A549 (cell line): ENCODE measurements around the gene PLCL1. TPM values are rescaled to one million over a fixed set of nuclear protein-coding genes. Genes with fewer than 3 reads are reported as not detected.

Source experiments
- ATAC-seq, 2 experiments: fragments of 200-7000 bp in 1 of 2; fragments of >200 bp in 1 of 2; cut with Nextera tagmentation in 1 of 2; cut with Tn5 transposase in 1 of 2; 3 replicates each; pipeline versions ENCODE4 v1.8.0 to v1.9.1; 2018 to 2020; ENCODE audit warnings: mild to moderate bottlenecking in 1 of 2, moderate library complexity in 1 of 2
- CTCF ChIA-PET: fragments of 300-600 bp; sonication (Branson Sonifier 250); formaldehyde crosslinking; extraction: SDS; loops from one replicate; lab custom pipeline; 2021; ENCODE audit warnings: antibody characterized with exemption, inconsistent platforms; lab: Yijun Ruan, JAX
- POLR2A ChIA-PET: fragments of 350-600 bp; formaldehyde crosslinking; extraction: SDS; loops from one replicate; lab custom pipeline; 2021; ENCODE audit warnings: antibody characterized with exemption, inconsistent platforms; lab: Yijun Ruan, JAX
- DNase-seq, 2 experiments: peaks; one replicate each; pipeline versions ENCODE4 v3.0.0 to v3.0.0-alpha.2; 2011 to 2016; ENCODE audit warnings: low read depth in 1 of 2, low spot score in 1 of 2
- FAIRE-seq: peaks from 2 replicates; lab custom pipeline; 2011; peaks lifted over from hg19 to GRCh38; lab: Jason Lieb, UNC
- H3K27ac ChIP-seq, 2 experiments: fragments of >200 bp; sonication (Bioruptor Twin); formaldehyde crosslinking; 3 replicates each; pipeline ENCODE4 v1.5.1; 2016 to 2017
- H3K4me1 ChIP-seq: fragments of >200 bp; sonication (Bioruptor Twin); formaldehyde crosslinking; 3 replicates; pipeline ENCODE4 v1.6.1; 2016
- H3K4me2 ChIP-seq: fragments of >200 bp; sonication (Bioruptor Twin); formaldehyde crosslinking; 3 replicates; pipeline ENCODE4 v1.6.1; 2016
- H3K4me3 ChIP-seq: fragments of >200 bp; sonication (Bioruptor Twin); formaldehyde crosslinking; 3 replicates; pipeline ENCODE4 v1.5.1; 2016
- H3K9me3 ChIP-seq: fragments of >200 bp; sonication (Bioruptor Twin); formaldehyde crosslinking; 3 replicates; pipeline ENCODE4 v1.6.1; 2016
- BCL3 ChIP-seq: fragments of >200 bp; sonication (Bioruptor Twin); formaldehyde crosslinking; IDR thresholded peaks from 3 replicates; pipeline ENCODE4 v1.6.1; 2016
- CBX8 ChIP-seq: fragments of 200-600 bp; sonication (generic); IDR thresholded peaks from 2 replicates; pipeline ENCODE4 v1.6.1; 2016
- CEBPB ChIP-seq, 2 experiments: fragments of >200 bp in 1 of 2; sonication (Bioruptor Twin) in 1 of 2; formaldehyde crosslinking in 1 of 2; IDR thresholded peaks; 2 replicates each; pipeline ENCODE4 v1.6.1; 2012 to 2016
- CHD4 ChIP-seq: fragments of 200-600 bp; sonication (generic); IDR thresholded peaks from 2 replicates; pipeline ENCODE4 v1.6.1; 2016; ENCODE audit warnings: antibody characterized with exemption, mild to moderate bottlenecking, borderline replicate concordance
- CTCF ChIP-seq: fragments of >200 bp; sonication (Bioruptor Twin); formaldehyde crosslinking; IDR thresholded peaks from 3 replicates; pipeline ENCODE4 v1.5.1; 2016
- E2F6 ChIP-seq: IDR thresholded peaks from 2 replicates; pipeline ENCODE4 v1.6.1; 2012; ENCODE audit warnings: low read depth, borderline replicate concordance
- EHF ChIP-seq: fragments of 250-450 bp; sonication (Bioruptor Pico); IDR thresholded peaks from 2 replicates; pipeline ENCODE4 v1.5.0; 2020; ENCODE audit warnings: mild to moderate bottlenecking
- ESRRA ChIP-seq: fragments of 150-350 bp; IDR thresholded peaks from 2 replicates; pipeline ENCODE4 v1.6.1; 2014; ENCODE audit warnings: mild to moderate bottlenecking, low read length, borderline replicate concordance
- FOSB ChIP-seq: fragments of 250-450 bp; sonication (Bioruptor Pico); IDR thresholded peaks from 2 replicates; pipeline ENCODE4 v1.5.0; 2020; ENCODE audit warnings: mild to moderate bottlenecking, moderate library complexity
- FOSL2 ChIP-seq, 2 experiments: fragments of 450-650 bp in 1 of 2; fragments of >200 bp in 1 of 2; sonication (Bioruptor Twin) in 1 of 2; formaldehyde crosslinking; IDR thresholded peaks; 2 replicates each; pipeline versions ENCODE4 v1.5.0 to v1.6.1; 2016 to 2020; ENCODE audit warnings: mild to moderate bottlenecking in 1 of 2, moderate library complexity in 1 of 2
- HEYL ChIP-seq: fragments of 250-450 bp; sonication (Bioruptor Pico); IDR thresholded peaks from 2 replicates; pipeline ENCODE4 v1.8.0; 2021; ENCODE audit warnings: mild to moderate bottlenecking, moderate library complexity
- HMGXB4 ChIP-seq: fragments of 250-450 bp; sonication (Bioruptor Pico); IDR thresholded peaks from 2 replicates; pipeline ENCODE4 v1.5.0; 2021; ENCODE audit warnings: mild to moderate bottlenecking, moderate library complexity, borderline replicate concordance
- HOXA7 ChIP-seq: fragments of 250-450 bp; sonication (Bioruptor Pico); IDR thresholded peaks from 2 replicates; pipeline ENCODE4 v1.5.0; 2020; ENCODE audit warnings: mild to moderate bottlenecking, moderate library complexity
- HOXB13 ChIP-seq: fragments of 250-450 bp; sonication (Bioruptor Pico); IDR thresholded peaks from 2 replicates; pipeline ENCODE4 v1.5.0; 2020; ENCODE audit warnings: low read depth, mild to moderate bottlenecking, moderate library complexity
- MAFK ChIP-seq: fragments of 450-650 bp; IDR thresholded peaks from 2 replicates; pipeline ENCODE4 v1.6.1; 2014; ENCODE audit not compliant: partially characterized antibody
- NFE2L2 ChIP-seq: fragments of 150-350 bp; conservative IDR thresholded peaks from 2 replicates; pipeline ENCODE4 v1.6.1; 2014; ENCODE audit warnings: low read length
- NR3C1 ChIP-seq: fragments of >200 bp; sonication (Bioruptor Twin); formaldehyde crosslinking; IDR thresholded peaks from 3 replicates; pipeline ENCODE4 v1.6.1; 2017
- PBX3 ChIP-seq: IDR thresholded peaks from 2 replicates; pipeline ENCODE4 v1.6.1; 2012
- RAD21 ChIP-seq, 2 experiments: fragments of >200 bp in 1 of 2; sonication (Bioruptor Twin) in 1 of 2; formaldehyde crosslinking in 1 of 2; IDR thresholded peaks in 1 of 2; conservative IDR thresholded peaks in 1 of 2; 2 replicates in 1 of 2; 3 replicates in 1 of 2; pipeline ENCODE4 v1.6.1; 2012 to 2018; ENCODE audit warnings: inconsistent platforms in 1 of 2
- RCOR1 ChIP-seq: fragments of 150-350 bp; IDR thresholded peaks from 2 replicates; pipeline ENCODE4 v1.6.1; 2014; ENCODE audit warnings: antibody characterized with exemption, low read length, low read depth
- REST ChIP-seq: fragments of 200-600 bp; sonication (generic); IDR thresholded peaks from 2 replicates; pipeline ENCODE4 v1.6.1; 2016; ENCODE audit warnings: antibody characterized with exemption, mild to moderate bottlenecking, moderate library complexity
- SMC3 ChIP-seq: fragments of >200 bp; sonication (Bioruptor Twin); formaldehyde crosslinking; IDR thresholded peaks from 3 replicates; pipeline ENCODE4 v1.6.1; 2018; ENCODE audit warnings: inconsistent platforms
- ZNF302 ChIP-seq: fragments of 250-450 bp; sonication (Bioruptor Pico); IDR thresholded peaks from 2 replicates; pipeline ENCODE4 v1.9.0; 2021; ENCODE audit warnings: inconsistent platforms, mild to moderate bottlenecking, moderate library complexity
- WGBS: methylation state at CpG from one replicate; pipeline ENCODE4 v1.1.6; 2017; ENCODE audit errors: missing lambda C conversion rate; 5-methylcytosine and 5-hydroxymethylcytosine counted together
- polyA plus RNA-seq, 4 experiments: library from polyadenylated mRNA; depleted of rRNA in 3 of 4; stranded (reverse); fragments of >200 nt; fragmentation: RNase III in 1 of 4; extraction: RNeasy Plus Mini Kit Qiagen cat#74134 plus additional on column Dnase treatment in 1 of 4; gene quantifications; 2 replicates in 3 of 4; 3 replicates in 1 of 4; pipeline ENCODE4 v1.2.3, GENCODE V29; 2011 to 2017

Gene PLCL1
- polyA plus RNA-seq, 2 of the 4 experiments (the other 2 are of a cell fraction) = 0.03 TPM

GRCh38 chr2:198127627-198128026, 323.2 kb downstream of the PLCL1 start:
- peak; percentile 79 to 90; a peak in 4 of 6 replicates for ATAC-seq
- H3K4me1 ChIP-seq = no peaks in the 10 kb centered on the region
- no peak for FAIRE-seq
- CTCF ChIA-PET = interaction anchor here (0.6 to 2.0 kb wide), 11 partner anchors 8 to 326 kb away, joined by 3 to 6 read pairs (median 4); partner anchors contain the start of gene PLCL1
- H3K27ac ChIP-seq = no peak overlapping the region
- no peak overlapping the region for H3K4me3 ChIP-seq
- peak; percentile 12 to 67 for DNase-seq
- H3K9me3 ChIP-seq = no peaks in the 10 kb centered on the region
- H3K4me2 ChIP-seq = no peak overlapping the region
- WGBS = 2% methylated on average over 1 of the region's 1 CpG
- TF ChIP-seq SMC3 (peak; percentile 68), RCOR1 (no peak), ZNF302 (CRISPR knock-in tag) (no peak), CTCF (peak; percentile 65), RAD21 (conservative IDR thresholded peaks at IDR 0.05 in 1 of 2, IDR thresholded peaks at IDR 0.05 in 1 of 2) (peak; percentile 68 to 70), HMGXB4 (CRISPR knock-in tag) (no peak), HOXB13 (no peak), NFE2L2 (no peak)
- POLR2A ChIA-PET = no interaction called here

GRCh38 chr2:198129609-198130008, 325.2 kb downstream of the PLCL1 start:
- H3K27ac ChIP-seq = no peak overlapping the region
- H3K9me3 ChIP-seq = no peaks in the 10 kb centered on the region
- no peak overlapping the region for H3K4me2 ChIP-seq
- TF ChIP-seq ESRRA = no peak
- TF ChIP-seq PBX3 = no peak
- TF ChIP-seq CBX8 = no peak
- no peak for TF ChIP-seq EHF (CRISPR knock-in tag)
- no peak for TF ChIP-seq MAFK
- TF ChIP-seq HEYL (CRISPR knock-in tag) = no peak
- TF ChIP-seq RAD21 (conservative IDR thresholded peaks at IDR 0.05 in 1 of 2, IDR thresholded peaks at IDR 0.05 in 1 of 2) = no peak
- TF ChIP-seq E2F6 = no peak
- no peak for TF ChIP-seq HOXA7
- no peak for TF ChIP-seq FOSB (CRISPR knock-in tag)
- no peak for FAIRE-seq
- no peak overlapping the region for H3K4me3 ChIP-seq
- DNase-seq = no peak
- POLR2A ChIA-PET = no interaction called here
- no peaks in the 10 kb centered on the region for H3K4me1 ChIP-seq
- CTCF ChIA-PET = no interaction called here
- 14% methylated on average over 5 of the region's 5 CpGs for WGBS
- ATAC-seq = no peak

- H3K4me3 ChIP-seq = no peak overlapping the region
- H3K4me1 ChIP-seq = no peaks in the 10 kb centered on the region
- FAIRE-seq (no peak), ATAC-seq (no peak), DNase-seq (no peak)
- 8% methylated on average over 6 of the region's 6 CpGs for WGBS
- ChIA-PET CTCF (no interaction called here), POLR2A (no interaction called here)
- no peaks in the 10 kb centered on the region for H3K9me3 ChIP-seq
- H3K4me2 ChIP-seq = no peak overlapping the region
- no peak overlapping the region for H3K27ac ChIP-seq
- TF ChIP-seq CHD4 (no peak), CBX8 (no peak), HOXA7 (no peak), FOSL2 (IDR thresholded peaks at IDR 0.05) (no peak), FOSL2 (CRISPR knock-in tag; IDR thresholded peaks at IDR 0.05) (no peak), HEYL (CRISPR knock-in tag) (no peak), BCL3 (no peak), RCOR1 (no peak), NR3C1 (no peak), CEBPB (IDR thresholded peaks at IDR 0.05) (no peak), REST (no peak)
These were observed 330.0 kb downstream of the PLCL1 start for GRCh38 chr2:198134293-198134955.
